NCI-H2196 (cell line): ENCODE results near the gene NARS2.
"Not testable (repeated sequence)": the region's sequence is repeated elsewhere in the genome, so short reads cannot be mapped to it uniquely, and the experiment has no call there.

Source experiments
- DNase-seq: peaks from one replicate; lab custom pipeline; 2025; ENCODE audit not compliant: unreplicated experiment; lab: John Stamatoyannopoulos, UW

The NARS2 gene

GRCh38 chr11:78499971-78500370, 74.7 kb downstream of the NARS2 start:
- no peak for DNase-seq

DNA sequence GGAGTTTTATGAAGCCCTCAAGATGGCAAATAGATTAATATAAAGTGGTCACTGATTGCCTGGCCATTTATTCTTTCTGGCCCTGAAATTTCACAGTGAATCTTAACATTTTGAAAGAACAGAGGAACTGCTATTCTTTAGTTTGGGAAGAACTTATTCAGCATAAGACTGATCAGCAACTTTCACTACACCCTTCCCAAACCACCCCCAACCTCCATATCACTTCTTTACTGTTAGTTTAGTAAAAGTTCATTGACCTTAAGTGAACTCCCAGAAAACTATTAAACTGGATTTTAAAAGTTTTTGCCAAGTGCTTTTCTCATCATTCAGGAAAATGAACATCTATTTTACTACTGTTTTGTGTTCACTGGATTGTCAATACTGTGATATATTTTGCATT, 77.4 kb downstream of the NARS2 start:
- DNase-seq: no peak

DNA sequence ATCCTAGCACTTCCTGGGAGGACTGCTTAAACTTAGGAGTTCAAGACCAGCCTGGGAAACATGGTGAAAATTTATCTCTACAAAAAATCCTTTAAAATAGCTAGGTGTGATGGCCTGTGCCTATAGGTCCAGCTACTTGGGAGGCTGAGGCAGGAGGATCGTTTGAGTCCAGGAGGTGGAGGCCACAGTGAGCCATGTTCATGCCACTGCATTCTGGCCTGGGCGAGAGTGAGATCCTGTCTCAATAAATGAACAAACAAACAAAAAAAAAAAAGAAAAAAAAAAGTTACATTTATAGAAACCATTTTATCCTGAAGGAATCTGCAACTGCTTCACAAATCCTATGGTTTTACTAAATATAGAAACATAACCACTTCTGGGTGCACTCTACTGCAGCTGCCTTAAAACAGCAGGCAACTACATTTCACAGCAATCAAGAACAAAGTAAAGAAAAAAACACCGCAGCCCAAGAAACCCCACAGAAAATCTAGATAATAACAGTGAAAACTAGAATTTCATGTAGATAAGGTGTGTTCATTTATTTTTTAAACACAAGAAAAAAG, 81.2 kb downstream of the NARS2 start:
- no peak for DNase-seq

DNA sequence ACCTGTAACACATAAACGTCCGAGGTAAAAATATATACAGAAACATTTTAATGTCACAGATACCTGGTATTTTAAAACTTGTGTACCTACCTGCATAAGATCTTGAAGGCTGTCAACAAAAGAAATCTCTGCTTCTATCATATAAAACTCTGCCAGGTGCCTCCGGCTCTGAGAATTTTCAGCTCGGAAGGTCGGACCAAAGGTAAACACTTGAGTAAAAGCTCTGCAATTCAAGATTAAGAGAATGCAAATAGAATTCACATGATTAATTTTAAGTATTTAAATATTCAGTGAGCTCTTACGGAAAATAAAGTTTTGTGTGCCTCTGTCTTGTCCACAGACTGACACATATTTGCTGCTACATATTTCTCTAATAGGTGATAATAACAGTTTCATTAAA, 81.7 kb downstream of the NARS2 start:
- DNase-seq: no peak

DNA sequence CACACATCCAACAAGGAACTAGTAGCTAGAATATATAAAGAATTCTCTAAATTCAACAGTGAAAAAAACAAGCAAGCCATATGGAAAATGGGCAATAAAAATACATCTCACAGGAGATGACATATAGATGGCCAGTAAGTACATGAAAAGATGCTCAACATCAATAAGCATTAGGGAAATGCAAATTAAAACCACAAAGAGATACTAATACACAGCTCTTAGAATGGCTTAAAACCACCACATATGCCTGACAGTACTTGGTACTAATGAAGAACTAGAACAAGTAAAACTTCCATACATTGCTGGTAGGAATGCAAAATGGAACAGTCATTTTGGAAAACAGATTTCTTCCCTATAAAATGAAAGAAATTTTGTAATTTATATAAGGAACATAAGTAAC, 85.5 kb downstream of the NARS2 start:
- no peak for DNase-seq

DNA sequence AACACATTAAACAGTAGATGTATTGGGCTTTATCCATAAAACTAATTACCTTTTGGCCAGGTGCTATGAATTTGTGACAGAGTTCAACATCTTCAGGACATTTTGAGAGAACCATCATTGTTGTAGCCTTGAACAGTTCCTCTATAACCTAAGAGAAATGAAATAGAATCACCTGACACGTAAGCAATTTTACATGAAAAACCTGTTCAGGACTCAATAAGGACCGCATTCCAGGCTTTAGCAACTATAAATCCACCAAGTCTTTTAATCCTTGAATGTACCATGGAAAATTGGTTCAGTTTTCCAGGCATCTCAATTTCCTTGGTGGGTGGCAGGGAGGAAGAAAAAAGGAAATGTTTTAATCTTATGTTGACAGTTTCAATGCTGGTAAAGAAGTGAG, 96.1 kb downstream of the NARS2 start:
- no peak for DNase-seq

GRCh38 chr11:78476066-78476465, 98.6 kb downstream of the NARS2 start:
- DNase-seq: no peak

DNA sequence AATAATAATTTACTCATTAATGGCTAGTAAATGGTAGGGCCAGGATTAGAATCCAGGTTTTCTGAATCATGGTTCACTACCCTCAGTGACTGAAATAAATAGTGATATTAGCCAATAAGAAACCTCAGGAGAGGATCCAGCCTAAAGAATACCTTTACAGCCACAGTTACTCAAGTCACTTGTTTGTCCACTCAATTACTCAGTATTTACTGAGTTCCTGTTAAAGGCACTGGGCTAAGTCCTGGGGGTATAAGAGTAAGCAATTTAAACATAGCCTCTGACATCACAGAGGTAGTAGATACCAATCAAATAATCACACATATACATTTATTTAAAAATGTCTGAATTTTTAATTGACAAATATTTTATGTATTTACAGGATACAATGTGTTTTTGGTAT, 100.2 kb downstream of the NARS2 start:
- no peak for DNase-seq

GRCh38 chr11:78472905-78473304, 101.8 kb downstream of the NARS2 start:
- no peak for DNase-seq

- DNase-seq: no peak
These were observed 102.3 kb downstream of the NARS2 start for GRCh38 chr11:78472382-78472781.

- no peak for DNase-seq
These were observed 103.7 kb downstream of the NARS2 start for GRCh38 chr11:78470861-78471442.

DNA sequence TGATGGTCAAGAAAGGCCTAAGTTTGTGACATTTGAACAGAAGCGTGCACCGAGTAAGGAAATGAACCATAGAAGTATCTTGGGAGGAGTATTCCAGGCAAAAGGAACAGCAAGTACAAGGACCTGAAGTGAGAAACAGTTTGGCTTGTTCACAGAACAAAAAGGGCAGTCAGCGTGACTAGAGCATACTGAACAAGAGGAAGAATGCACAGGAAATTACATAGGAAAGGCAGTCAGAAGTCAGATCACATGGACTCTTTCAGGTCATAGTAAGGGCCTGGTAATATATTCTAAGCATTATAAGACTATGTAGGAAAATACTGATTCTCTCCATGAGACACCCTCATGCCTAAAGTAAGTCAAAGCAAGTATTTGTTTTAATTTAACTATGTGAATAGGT, 104.8 kb downstream of the NARS2 start:
- no peak for DNase-seq

DNA sequence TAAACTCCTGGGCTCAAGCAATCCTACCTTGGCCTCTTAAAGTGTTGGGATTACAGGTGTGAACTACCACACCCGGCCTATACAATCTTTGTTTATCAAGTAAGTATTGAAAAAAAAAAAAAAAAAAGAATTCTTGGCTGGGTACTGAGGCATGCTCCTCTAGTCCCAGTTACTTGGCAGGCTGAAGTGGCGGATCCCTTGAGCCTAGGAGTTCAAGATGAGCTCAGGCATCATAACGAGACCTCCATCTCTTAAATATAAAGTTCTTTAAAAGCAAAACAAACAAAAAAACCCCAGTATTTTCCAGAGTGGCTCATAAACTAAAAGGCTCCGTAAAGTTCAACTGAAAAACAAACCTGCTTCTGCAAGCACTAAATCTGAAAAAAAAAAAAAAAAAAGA, 106.7 kb downstream of the NARS2 start:
- DNase-seq: no peak

DNA sequence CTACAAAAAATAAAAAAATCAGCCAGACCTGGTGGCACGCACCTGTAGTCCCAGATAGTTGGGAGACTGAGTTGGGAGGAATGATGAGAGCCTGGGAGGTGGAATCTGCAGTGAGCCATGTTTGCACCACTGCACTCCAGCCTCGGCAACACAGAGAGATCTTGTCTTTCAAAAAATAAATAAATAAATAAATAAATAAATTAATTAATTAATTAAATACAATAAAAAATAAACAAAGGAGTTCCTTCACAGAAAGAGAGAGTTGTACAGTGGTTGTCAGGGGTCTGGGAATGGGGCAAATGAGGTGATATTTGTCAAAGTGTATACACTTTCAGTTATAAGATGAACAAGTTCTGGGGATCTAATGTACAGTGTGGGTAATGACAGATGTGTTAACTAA, 107.3 kb downstream of the NARS2 start:
- no peak for DNase-seq

- no peak for DNase-seq
These were observed 109.3 kb downstream of the NARS2 start for GRCh38 chr11:78465169-78465942.

- not testable (repeated sequence) for DNase-seq
These were observed 109.9 kb downstream of the NARS2 start for GRCh38 chr11:78464787-78465168.

DNA sequence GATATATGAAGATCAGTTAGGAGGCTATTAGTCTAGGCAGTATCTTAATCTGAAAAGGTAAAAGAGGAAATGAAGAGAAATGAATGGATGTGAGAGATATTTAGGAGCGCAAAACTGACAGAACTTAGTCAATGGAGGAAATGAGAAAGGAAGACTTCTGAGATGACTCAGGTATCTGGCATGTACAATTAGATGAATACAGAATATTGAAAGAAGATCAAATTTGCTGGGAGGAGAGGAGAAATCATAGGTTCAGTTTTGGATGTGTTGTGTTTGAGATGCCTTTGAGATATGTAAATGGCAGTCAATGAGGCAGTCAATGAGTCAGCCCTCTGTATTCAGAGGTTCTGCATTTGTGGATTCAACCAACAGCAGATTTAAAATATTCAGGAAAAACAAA, 114.2 kb downstream of the NARS2 start:
- no peak for DNase-seq

DNA sequence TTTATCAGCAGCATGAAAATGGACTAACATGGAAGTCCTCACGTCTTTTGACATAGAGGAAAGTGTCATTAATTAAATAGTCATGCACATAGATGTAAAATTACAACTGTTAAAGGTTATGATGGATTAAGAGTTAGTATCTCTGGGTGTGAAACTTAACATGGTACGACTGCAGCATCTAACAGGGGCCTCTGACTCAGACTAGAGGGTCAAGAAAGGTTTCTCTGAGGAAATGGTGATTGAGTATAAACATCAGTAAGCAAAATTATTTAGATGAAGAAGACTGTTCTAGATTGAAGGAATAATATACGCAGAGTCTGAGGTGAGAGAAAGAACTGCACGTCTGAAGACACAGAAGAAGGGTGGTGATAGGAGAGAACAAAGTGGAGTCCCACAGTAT, 114.9 kb downstream of the NARS2 start:
- no peak for DNase-seq

DNA sequence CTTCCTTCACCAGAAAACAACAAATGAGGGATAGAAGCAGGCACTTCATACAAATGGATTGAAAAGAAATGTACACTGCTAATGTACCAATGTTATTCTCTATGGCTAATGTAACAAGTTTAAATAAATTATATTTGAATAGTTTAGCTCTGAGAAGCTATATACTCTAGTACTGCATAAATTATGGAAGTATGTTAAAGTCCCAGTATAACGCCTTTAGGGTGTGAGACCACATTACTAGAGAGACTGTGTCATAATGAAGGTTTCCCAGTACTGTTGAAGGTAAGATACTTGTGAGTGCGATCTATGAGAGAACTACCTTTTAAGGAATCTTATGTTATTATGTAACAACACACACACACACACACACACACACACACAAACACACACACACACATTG, 117.2 kb downstream of the NARS2 start:
- no peak for DNase-seq

GRCh38 chr11:78453140-78453935, 121.3 kb downstream of the NARS2 start:
- no peak for DNase-seq

- DNase-seq: no peak
These were observed 123.1 kb downstream of the NARS2 start for GRCh38 chr11:78451371-78452150.
